Measurements from ENCODE around the gene BTNL9.
"Not testable (repeated sequence)": the region's sequence is repeated elsewhere in the genome, so short reads cannot be mapped to it uniquely, and the experiment has no call there.

The BTNL9 gene

DNA sequence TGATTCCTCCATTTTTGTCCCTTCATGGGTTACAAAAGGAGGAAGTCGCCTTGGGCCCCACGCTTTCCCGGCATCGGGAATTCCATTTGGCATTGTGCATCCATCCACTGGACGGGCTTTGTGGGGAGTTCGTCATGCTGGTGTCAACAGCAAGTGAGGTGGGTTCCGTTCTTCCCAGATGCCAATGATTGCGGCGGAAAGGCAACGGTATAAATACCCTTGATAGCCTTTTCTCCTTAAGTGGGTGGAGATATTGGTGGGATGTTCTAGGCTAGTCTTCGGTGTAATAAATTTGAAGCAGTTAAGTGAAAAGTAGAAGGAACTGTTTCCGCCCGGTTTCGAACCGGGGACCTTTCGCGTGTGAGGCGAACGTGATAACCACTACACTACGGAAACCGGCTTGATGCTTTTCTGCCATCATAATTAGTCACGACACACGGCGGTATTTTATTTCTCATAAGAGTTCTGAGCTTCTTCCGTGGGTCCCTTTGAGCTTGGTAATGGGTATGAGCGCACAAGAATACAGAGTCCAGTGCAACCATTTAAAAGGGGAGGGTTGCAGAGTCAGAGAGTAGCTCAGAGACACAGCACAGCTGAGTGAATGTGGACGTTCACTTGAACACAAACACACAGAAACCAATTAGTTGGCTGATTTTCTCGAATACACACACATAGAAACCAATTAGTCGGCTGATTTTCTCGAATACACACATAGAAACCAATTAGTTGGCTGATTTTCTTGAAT is 62.0 kb downstream of the BTNL9 start:
- DNase-seq, result not testable (repeated sequence)

GRCh38 chr5:181104259-181104568 is 64.1 kb downstream of the BTNL9 start:
- not testable (repeated sequence) for DNase-seq

GRCh38 chr5:181104606-181105390 is 64.7 kb downstream of the BTNL9 start:
- not testable (repeated sequence) for DNase-seq

DNA sequence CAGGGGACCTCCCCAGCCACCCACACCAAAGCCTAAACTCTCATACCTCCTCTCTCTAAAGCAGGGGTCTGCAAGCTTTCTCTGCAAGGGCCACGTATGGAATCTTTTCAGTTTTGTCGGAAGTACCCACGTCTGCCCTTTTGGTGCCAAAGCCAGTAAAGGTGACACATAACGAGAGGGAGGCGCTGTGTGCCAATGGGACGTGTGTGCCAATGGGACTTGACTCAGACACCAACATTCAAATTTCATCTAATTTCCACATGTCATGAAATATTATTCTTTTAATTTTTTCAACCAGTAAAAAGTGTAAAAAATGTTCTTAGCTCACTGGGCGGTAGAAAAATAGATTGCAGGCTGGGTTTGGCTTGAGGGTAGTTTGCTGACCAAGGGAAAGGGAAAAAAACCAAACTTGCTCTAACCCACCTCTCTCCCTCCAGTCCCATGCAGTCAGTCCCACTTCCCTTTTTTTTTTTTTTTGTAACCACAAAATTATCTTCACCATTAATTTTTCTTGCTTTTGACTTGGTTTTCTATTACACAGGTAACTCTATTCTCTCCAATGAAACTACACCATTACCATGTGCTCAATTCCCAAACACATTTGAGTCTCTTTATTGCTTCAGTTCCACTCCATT is 65.4 kb downstream of the BTNL9 start:
- no peak for DNase-seq

GRCh38 chr5:181107699-181108098 is 67.6 kb downstream of the BTNL9 start:
- DNase-seq, result no peak

DNA sequence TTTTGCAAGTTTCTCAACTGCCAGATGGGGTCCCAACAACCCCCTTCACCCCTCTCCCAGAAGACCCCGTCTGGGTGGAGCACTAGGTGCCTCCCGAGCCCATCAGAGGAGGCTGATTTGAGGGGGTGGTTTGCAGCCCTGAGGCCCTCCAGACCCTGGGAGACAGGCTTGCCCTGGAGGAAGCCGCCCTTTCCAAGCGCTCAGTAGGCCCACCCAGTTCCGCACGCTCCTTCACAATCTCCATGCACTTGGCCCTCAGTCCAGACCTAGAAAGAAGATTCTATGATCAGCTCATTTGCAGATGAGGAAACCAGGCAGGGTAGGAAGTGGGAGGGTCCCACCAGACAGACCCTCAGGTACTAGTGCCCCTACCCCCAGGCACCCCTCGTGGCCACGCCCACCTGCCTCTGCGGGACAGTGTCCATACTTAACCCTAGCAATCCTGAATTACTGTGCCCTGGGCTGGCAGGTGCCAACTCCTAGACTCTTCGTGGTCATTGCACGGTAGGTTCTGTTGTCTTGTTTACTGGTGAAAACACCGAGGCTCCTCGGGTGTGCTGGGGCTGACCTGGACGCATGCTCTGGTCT is 68.6 kb downstream of the BTNL9 start:
- DNase-seq, result no peak

- DNase-seq, result no peak
Observed at GRCh38 chr5:181109489-181110013, 69.5 kb downstream of the BTNL9 start.

GRCh38 chr5:181111010-181111409 is 70.9 kb downstream of the BTNL9 start:
- no peak for DNase-seq

All from CD4-positive, alpha-beta T cell treated with Interleukin-15 for 1 hour (primary cell).